HG02678 (cell line): Measurements from ENCODE around the gene DNMT3A.

Source experiments
- ATAC-seq: cut with Tn5 transposase; IDR thresholded peaks from one replicate; pipeline ENCODE4 v1.9.1; 2021; ENCODE audit warnings: mild to moderate bottlenecking, moderate library complexity; ENCODE audit not compliant: unreplicated experiment

Gene DNMT3A

DNA sequence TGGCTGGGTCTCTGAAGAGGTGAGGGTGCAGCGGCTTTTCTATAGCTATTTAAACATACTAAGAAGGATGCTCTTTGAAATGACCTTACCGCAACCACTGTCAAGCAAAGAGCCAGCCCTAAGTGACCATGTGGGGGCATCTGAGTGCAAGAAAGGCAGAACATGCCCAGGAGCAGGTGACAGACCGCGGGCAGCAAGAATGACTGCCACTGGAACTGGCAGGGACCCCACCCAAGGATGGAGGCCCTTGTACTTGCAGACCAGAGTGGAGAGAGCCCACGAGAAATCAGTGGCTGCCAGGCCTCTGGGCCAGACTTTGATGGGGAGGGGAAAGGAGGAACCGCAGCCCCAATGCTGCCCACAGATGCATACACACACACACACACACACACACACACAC is 33.1 kb downstream of the DNMT3A start:
- no peak for ATAC-seq

- ATAC-seq: no peak
Measured at GRCh38 chr2:25307949-25308557, 33.7 kb downstream of the DNMT3A start.

DNA sequence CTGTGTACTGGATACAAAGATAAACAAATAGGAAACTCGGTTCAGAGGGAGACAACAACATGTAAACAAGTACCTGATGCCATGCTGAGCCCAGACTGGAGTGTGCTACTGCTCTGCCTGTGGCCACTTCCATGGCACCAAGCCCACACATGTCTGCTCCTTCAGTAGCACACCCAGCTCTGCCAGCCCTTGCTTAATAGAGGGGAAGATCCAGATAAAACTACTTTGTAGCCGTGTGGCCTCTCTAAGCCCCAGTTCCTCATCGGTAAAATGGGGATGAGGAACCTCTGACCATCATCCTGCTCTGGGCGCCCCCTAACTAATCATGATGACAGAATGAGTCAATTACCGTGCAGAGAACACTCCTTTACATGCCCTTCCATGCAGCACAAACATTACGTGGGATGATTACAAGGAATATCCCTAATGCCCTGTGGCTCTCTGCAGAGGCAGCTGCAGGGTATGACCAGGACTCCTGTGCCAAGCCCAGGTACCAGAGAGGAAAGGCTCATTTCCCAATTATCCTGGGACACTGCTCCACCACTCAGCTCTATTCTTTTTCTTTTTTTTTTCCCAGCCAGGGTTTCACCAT is 34.9 kb downstream of the DNMT3A start:
- no peak for ATAC-seq

DNA sequence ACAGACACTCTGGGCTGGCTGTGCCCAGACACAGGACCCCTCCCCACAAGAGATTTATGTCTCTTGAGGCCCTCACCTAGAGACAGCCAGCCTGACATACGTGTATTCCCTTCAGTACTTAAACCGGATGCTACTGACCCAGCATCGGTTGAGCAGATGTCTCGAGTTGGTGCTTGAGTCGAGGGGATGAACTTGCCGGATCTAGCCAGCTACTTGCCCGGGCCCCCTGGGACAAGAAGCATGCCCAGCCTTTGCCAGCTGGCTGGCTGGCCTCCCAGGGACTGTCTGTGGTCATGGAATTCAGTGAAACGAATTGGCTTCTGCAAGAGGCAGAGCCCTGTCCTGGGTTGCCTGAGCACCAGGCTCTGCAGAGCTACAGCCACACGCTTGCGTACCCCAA is 36.0 kb downstream of the DNMT3A start:
- no peak for ATAC-seq

DNA sequence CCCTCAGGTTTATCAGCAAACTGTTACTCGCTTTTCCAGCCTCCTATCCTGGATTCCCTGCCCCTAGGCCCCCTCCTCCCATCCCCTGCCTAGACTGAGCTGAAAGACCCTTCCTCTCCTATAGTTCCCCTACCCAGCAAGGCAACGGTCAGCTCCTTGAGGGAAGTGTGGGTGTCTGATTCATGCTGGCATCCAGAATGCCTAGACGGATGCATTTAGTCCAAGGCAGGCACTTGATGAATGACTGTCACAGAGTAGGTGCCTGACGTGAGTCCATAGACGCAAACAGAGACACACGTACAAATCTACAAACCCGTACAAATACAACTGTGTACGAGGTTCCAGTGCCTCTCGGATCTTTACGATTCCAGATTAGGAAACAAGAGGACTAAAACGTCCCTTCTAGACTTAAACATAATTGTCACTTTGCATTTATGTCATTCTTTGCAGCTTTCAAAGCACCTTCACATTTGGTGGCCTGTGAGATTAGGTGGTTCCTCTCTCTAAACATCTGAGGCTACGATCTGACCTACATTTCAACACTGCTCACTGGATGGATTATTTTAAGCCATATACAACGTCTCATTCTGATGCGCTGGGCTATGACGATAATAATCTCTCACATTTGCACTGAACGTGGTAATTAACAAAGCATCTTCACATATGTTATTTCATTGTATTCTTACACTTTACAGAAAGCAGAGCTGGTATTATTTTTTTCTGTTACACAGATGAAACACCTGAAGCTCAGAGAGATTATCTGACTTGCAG is 36.7 kb downstream of the DNMT3A start:
- no peak for ATAC-seq

DNA sequence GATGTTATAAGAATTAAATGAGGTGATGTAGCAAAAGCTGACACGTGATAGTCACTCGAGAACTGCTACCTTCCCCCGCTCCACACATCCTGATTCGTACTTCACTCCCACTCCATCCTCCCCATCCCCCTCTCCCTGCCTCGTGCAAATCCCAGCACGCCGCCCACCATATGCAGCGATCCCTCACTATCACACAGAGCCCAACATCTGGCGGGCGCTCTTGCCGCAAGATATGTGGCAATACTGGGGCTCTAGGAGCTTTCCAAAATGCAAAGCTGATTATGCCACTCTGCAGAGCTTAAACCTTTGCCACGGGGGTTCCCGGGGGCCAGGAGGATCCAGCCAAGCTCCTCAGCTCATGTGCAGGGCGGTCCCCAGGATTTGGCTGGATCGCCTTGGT is 37.4 kb downstream of the DNMT3A start:
- no peak for ATAC-seq

DNA sequence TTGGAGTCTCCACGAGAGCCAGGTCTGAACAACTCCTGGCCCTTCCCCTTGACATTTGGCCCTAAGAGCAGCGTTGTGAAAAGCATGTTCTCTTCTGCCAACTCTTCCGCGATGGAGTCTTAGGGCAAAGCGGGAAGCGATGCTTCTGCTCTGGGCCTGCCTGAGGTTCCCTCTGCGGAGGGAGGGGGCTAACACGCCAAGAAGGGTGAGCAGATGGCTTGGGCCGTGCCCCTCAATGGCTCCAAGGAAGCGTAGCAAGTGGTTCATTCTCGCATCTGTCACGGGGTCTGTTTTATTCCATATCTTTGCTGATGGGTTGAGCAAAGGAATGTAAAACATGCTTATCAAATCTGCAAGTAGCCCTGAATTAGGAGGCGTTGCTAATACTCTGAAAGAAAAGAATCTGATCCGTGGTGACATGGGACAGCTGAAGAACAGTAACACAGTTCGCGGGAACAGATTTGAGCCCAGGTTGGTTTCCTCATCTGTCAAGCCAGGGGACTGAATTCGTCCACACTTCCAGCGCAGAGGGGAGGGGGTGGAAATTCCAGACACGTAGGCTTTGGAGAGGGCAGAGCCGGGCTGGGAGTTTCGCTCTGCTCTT is 38.0 kb downstream of the DNMT3A start:
- no peak for ATAC-seq

DNA sequence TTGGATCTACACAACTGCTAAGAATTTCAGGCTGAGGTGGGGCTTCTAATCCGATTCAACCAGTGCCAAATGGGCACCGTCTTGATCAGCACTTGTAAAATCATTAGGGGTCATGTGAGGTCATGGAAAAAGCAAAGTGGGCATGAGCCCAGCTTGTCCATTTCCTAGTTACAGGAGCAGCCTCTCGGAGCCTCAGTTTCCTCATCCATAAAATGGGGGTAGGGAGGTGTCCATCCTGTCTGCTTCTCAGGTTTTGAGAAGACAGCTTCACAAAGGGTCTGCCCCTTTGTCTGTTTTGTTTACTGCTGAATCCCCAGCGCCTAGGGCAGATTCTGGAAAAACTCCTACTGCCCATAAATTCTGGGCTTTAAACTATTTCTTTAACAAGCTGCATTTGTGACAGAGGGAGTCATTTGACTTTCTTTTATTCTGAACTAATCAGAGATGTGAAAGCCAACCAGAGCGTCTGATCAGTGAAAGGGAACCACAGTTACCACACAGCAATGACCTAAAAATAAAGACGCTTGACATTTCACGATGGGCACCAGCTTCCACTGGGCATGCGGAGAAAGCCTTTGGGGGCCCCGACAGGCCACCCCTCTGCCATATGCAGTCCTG is 38.9 kb downstream of the DNMT3A start:
- no peak for ATAC-seq

- peak; percentile 96 for ATAC-seq
Measured at GRCh38 chr2:25301453-25302352, 40.0 kb downstream of the DNMT3A start.

- ATAC-seq: no peak
Measured at GRCh38 chr2:25300001-25300400, 41.7 kb downstream of the DNMT3A start.

- no peak for ATAC-seq
Measured at GRCh38 chr2:25298776-25299431, 42.8 kb downstream of the DNMT3A start.

- no peak for ATAC-seq
Measured at GRCh38 chr2:25297738-25298137, 44.0 kb downstream of the DNMT3A start.

- ATAC-seq: no peak
Measured at GRCh38 chr2:25295621-25296020, 46.1 kb downstream of the DNMT3A start.

GRCh38 chr2:25294573-25295462 is 46.9 kb downstream of the DNMT3A start:
- peak; percentile 95 for ATAC-seq

- no peak for ATAC-seq
Measured at GRCh38 chr2:25293958-25294562, 47.7 kb downstream of the DNMT3A start.

DNA sequence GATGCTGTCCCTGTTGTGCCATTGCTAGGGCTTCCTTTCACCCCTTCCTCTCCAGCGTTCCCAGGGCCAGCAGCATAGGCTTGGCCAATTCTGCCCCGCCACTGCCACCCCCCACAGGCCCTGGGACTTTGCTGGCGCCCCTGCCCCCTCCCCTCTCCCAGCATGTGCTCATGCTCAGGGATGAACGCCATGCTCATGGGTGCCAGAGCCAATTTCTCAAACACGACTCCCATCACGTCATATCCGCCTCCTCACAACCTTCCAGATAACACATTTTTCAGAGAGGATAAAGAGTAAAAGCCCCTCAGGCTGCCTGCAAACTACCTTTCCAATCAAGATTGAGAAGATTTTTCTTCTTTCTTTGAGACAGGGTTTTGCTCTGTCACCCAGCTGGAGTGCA is 48.6 kb downstream of the DNMT3A start:
- no peak for ATAC-seq

- ATAC-seq: no peak
Measured at GRCh38 chr2:25292408-25292807, 49.3 kb downstream of the DNMT3A start.

DNA sequence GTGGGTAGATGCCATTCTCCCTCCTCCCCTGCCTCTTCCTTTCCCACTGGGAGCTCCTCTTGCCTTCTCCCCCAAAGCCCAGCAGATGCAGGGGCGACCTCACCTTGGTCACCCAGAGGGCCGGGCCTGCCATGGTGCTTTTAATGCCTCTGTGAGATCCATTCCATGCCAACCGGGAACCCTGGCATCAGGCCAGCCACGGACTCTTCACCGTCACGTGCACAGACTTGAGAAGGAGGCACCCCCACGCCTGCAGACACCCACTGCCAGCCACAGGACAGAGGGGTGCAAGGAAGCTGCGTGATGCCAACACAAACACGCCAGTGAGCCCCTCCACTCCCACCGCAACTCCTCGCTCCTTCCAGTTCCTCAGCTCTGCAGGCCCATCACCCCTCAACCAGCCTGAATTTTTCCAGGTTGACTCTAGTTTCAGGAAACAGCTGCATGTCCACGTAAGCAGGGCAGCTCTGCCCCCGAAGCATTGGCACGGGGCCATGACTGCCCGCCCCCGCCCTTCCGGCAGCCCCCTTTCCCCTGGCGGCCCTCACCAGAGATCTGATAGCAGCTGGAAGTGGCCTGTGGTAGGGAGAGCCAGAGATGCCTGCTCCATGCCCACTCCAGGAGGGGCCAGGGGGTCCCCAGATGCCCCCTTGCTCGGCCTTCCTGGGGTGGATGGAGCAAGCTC is 50.8 kb downstream of the DNMT3A start:
- ATAC-seq: no peak
